Measurements from ENCODE around the gene PFKFB4. TPM values are rescaled to one million over a fixed set of nuclear protein-coding genes. Genes with fewer than 3 reads are reported as not detected.

The PFKFB4 gene
- total RNA-seq, 4 donors from 2014 or later: 2.3 to 4.9 (median 3.2) TPM

- 85 to 91% methylated on average over 16 to 29 of the region's 29 CpGs for WGBS, 2 donors
- Histone ChIP-seq H3K27ac (peak overlapping the region in 2 of 3 donors; percentile 100), H3K4me3 (replicated peaks in 1 of 3) (no peak overlapping the region), H3K36me3 (peaks cover 13 to 14% of the 10 kb centered on the region in 2 donors), H3K9me3 (no peaks in the 10 kb centered on the region), H3K4me1 (peaks cover 37 to 76% of the 10 kb centered on the region in 2 donors), H3K27me3 (no peaks in the 10 kb centered on the region)
- no peak for DNase-seq
- TF ChIP-seq POLR2A (IDR thresholded peaks at IDR 0.05): no peak
- TF ChIP-seq CTCF (IDR thresholded peaks at IDR 0.05): no peak
- intact Hi-C loops (cut with DNase I): loop anchor here (5.0 kb wide), 1 partner anchor 33 kb away; the partner anchor contains the start of gene SHISA5
Observed at GRCh38 chr3:48469046-48469915, 87.3 kb downstream of the PFKFB4 start.

GRCh38 chr3:48468329-48468731 lies 88.3 kb downstream of the PFKFB4 start:
- Histone ChIP-seq H3K27me3 (no peaks in the 10 kb centered on the region), H3K9me3 (no peaks in the 10 kb centered on the region), H3K4me1 (peaks cover 33 to 67% of the 10 kb centered on the region in 2 donors), H3K36me3 (peaks cover 13 to 14% of the 10 kb centered on the region in 2 donors), H3K27ac (peak overlapping the region in 2 of 3 donors; percentile 100), H3K4me3 (replicated peaks in 1 of 3) (no peak overlapping the region)
- DNase-seq: no peak
- WGBS, 2 donors: 70 to 74% methylated on average over 1 to 4 of the region's 8 CpGs
- TF ChIP-seq CTCF (IDR thresholded peaks at IDR 0.05) (no peak), POLR2A (IDR thresholded peaks at IDR 0.05) (no peak)
- intact Hi-C loops (cut with DNase I): loop anchor here (5.0 kb wide), 1 partner anchor 34 kb away; the partner anchor contains the start of gene SHISA5

MicroRNAs encoded within 50 kb of the gene (microRNA counts, 767-probe panel; counts per million panel counts)
- microRNA hsa-miR-711: 0 counts per million in 2 donors

Small RNA genes within 50 kb of the gene (microRNA-seq; reads per million reads assigned to microRNA genes)
- gene MIR6823 (not detected), gene MIR711 (not detected)

Small RNA genes within 50 kb of the gene (small RNA-seq; reads per million reads assigned to genes)
- not detected for gene MIR6823

Other genes with a start within 250 kb of the PFKFB4 start
- gene SPINK8, start 223.1 kb downstream of the PFKFB4 start, total RNA-seq: not detected
- not detected for gene FBXW12, start 184.6 kb downstream of the PFKFB4 start, total RNA-seq
- gene PLXNB1, start 126.7 kb downstream of the PFKFB4 start, total RNA-seq: 100 to 1,000 TPM; 126 to 216 (median 138) TPM
- 10 to 100 TPM in 3 of 4 donors, 1 to 10 TPM in 1; 8.6 to 17.0 (median 15.0) TPM for gene CCDC51, start 116.7 kb downstream of the PFKFB4 start, total RNA-seq
- gene TMA7, start 116.5 kb downstream of the PFKFB4 start, total RNA-seq: 100 to 1,000 TPM; 133 to 413 (median 301) TPM
- 10 to 100 TPM in 2 of 4 donors, 1 to 10 TPM in 2; 8.4 to 13.9 (median 11.0) TPM for gene ATRIP, start 110.1 kb downstream of the PFKFB4 start, total RNA-seq
- 100 to 1,000 TPM in 3 of 4 donors, 10 to 100 TPM in 1; 100.0 to 120 (median 109) TPM for gene SHISA5, start 52.6 kb downstream of the PFKFB4 start, total RNA-seq
- not detected for gene UCN2, start 7.0 kb upstream of the PFKFB4 start, total RNA-seq
- 1 to 10 TPM in 1 of 4 donors, under 1 TPM in 3; 0.34 to 1.0 (median 0.80) TPM for gene COL7A1, start 38.5 kb upstream of the PFKFB4 start, total RNA-seq
- 100 to 1,000 TPM; 223 to 439 (median 295) TPM for gene UQCRC1, start 52.8 kb upstream of the PFKFB4 start, total RNA-seq
- not detected for gene TMEM89, start 65.0 kb upstream of the PFKFB4 start, total RNA-seq
- gene SLC26A6, start 78.7 kb upstream of the PFKFB4 start, total RNA-seq: 10 to 100 TPM in 2 of 4 donors, 1 to 10 TPM in 2; 7.5 to 19.1 (median 11.4) TPM
- gene CELSR3, start 106.1 kb upstream of the PFKFB4 start, total RNA-seq: 1 to 10 TPM in 2 of 4 donors, under 1 TPM in 2; 0.54 to 1.7 (median 1.0) TPM
- 10 to 100 TPM; 21.6 to 32.2 (median 31.7) TPM for gene NCKIPSD, start 129.1 kb upstream of the PFKFB4 start, total RNA-seq
- 100 to 1,000 TPM in 2 of 4 donors, 10 to 100 TPM in 2; 64.3 to 145 (median 93.0) TPM for gene IP6K2, start 160.4 kb upstream of the PFKFB4 start, total RNA-seq